Endothelial cell (in vitro differentiated cells): ENCODE measurements around the gene AKIRIN1. TPM values are rescaled to one million over a fixed set of nuclear protein-coding genes. Genes with fewer than 3 reads are reported as not detected.
"Not testable (repeated sequence)": the region's sequence is repeated elsewhere in the genome, so short reads cannot be mapped to it uniquely, and the experiment has no call there.

ENCODE experiments used
- DNase-seq: peaks from one replicate; pipeline ENCODE4 v3.0.0; 2021; ENCODE audit warnings: low spot score
- H3K27ac Mint-ChIP-seq: one replicate; pipeline ENCODE4 v1.8.0; 2021; ENCODE audit warnings: mixed read lengths, inconsistent platforms; ENCODE audit not compliant: unreplicated experiment
- H3K27me3 Mint-ChIP-seq: one replicate; pipeline ENCODE4 v1.8.0; 2021; ENCODE audit warnings: mild to moderate bottlenecking, moderate library complexity, mixed read lengths, inconsistent platforms; ENCODE audit not compliant: unreplicated experiment
- H3K36me3 Mint-ChIP-seq: one replicate; pipeline ENCODE4 v1.8.0; 2021; ENCODE audit warnings: mild to moderate bottlenecking, low read depth, mixed read lengths, inconsistent platforms; ENCODE audit not compliant: unreplicated experiment
- H3K4me1 Mint-ChIP-seq: one replicate; pipeline ENCODE4 v1.8.0; 2021; ENCODE audit warnings: mild to moderate bottlenecking, mixed read lengths, inconsistent platforms; ENCODE audit not compliant: unreplicated experiment
- H3K4me3 Mint-ChIP-seq: one replicate; pipeline ENCODE4 v1.8.0; 2021; ENCODE audit warnings: mild to moderate bottlenecking, mixed read lengths, inconsistent platforms; ENCODE audit not compliant: unreplicated experiment
- H3K9me3 Mint-ChIP-seq: one replicate; pipeline ENCODE4 v1.8.0; 2021; ENCODE audit warnings: mixed read lengths, inconsistent platforms; ENCODE audit not compliant: unreplicated experiment
- CTCF ChIP-seq: fragments of 200-600 bp; sonication (generic); IDR thresholded peaks from one replicate; pipeline ENCODE4 v1.5.0; 2021; ENCODE audit warnings: antibody characterized with exemption; ENCODE audit not compliant: unreplicated experiment
- total RNA-seq: library from RNA; stranded (reverse); fragmentation: NEBNext Ultra II Directional; extraction: Animal tissue kit (Norgen Biotek cat#: 25700); gene quantifications from one replicate; pipeline ENCODE4 v1.2.1, GENCODE V29; 2021; ENCODE audit not compliant: unreplicated experiment

AKIRIN1 gene
- total RNA-seq, 1 donor from 2014 or later, result 81.3 TPM

- DNase-seq, result no peak
- H3K27ac Mint-ChIP-seq, result no peak overlapping the region
- H3K36me3 Mint-ChIP-seq, result no peaks in the 10 kb centered on the region
- H3K27me3 Mint-ChIP-seq, result peaks cover 2% of the 10 kb centered on the region
- no peak for TF ChIP-seq CTCF
- no peak overlapping the region for H3K4me3 Mint-ChIP-seq
- H3K9me3 Mint-ChIP-seq, result no peaks in the 10 kb centered on the region
- H3K4me1 Mint-ChIP-seq, result no peaks in the 10 kb centered on the region
Observed at GRCh38 chr1:38964140-38964548, 26.9 kb upstream of the AKIRIN1 start.

- H3K36me3 Mint-ChIP-seq, H3K27ac Mint-ChIP-seq, H3K9me3 Mint-ChIP-seq, H3K4me1 Mint-ChIP-seq, DNase-seq, H3K4me3 Mint-ChIP-seq, H3K27me3 Mint-ChIP-seq: not testable (repeated sequence)
Observed at GRCh38 chr1:38973145-38973544, 17.9 kb upstream of the AKIRIN1 start.

- DNase-seq, result no peak
- no peak for TF ChIP-seq CTCF
Observed at GRCh38 chr1:38973659-38974437, 17.2 kb upstream of the AKIRIN1 start.

GRCh38 chr1:38977399-38978244, 13.5 kb upstream of the AKIRIN1 start:
- H3K4me3 Mint-ChIP-seq, H3K4me1 Mint-ChIP-seq, H3K27me3 Mint-ChIP-seq, H3K9me3 Mint-ChIP-seq, H3K36me3 Mint-ChIP-seq, H3K27ac Mint-ChIP-seq, DNase-seq: not testable (repeated sequence)

More at GRCh38 chr1:38973659-38974437, 17.2 kb upstream of the AKIRIN1 start:
- Mint-ChIP-seq H3K27ac (no peak overlapping the region), H3K4me3 (no peak overlapping the region), H3K36me3 (no peaks in the 10 kb centered on the region), H3K4me1 (no peaks in the 10 kb centered on the region), H3K27me3 (peaks cover 1% of the 10 kb centered on the region), H3K9me3 (no peaks in the 10 kb centered on the region)

- H3K27ac Mint-ChIP-seq, DNase-seq, H3K4me1 Mint-ChIP-seq, H3K27me3 Mint-ChIP-seq, H3K9me3 Mint-ChIP-seq, H3K36me3 Mint-ChIP-seq: not testable (repeated sequence)
- peak overlapping the region; percentile 18 for H3K4me3 Mint-ChIP-seq
Observed at GRCh38 chr1:38978245-38978542, 12.9 kb upstream of the AKIRIN1 start.

GRCh38 chr1:38979380-38979779, 11.7 kb upstream of the AKIRIN1 start:
- H3K27me3 Mint-ChIP-seq, H3K27ac Mint-ChIP-seq, H3K4me1 Mint-ChIP-seq, H3K4me3 Mint-ChIP-seq, H3K36me3 Mint-ChIP-seq, DNase-seq, H3K9me3 Mint-ChIP-seq: not testable (repeated sequence)

- no peak for TF ChIP-seq CTCF
- peaks cover 8% of the 10 kb centered on the region for H3K27me3 Mint-ChIP-seq
- H3K4me3 Mint-ChIP-seq, result peak overlapping the region; percentile 83
- peaks cover 22% of the 10 kb centered on the region for H3K4me1 Mint-ChIP-seq
- H3K27ac Mint-ChIP-seq, result peak overlapping the region; percentile 62
- H3K36me3 Mint-ChIP-seq, result peaks cover 6% of the 10 kb centered on the region
- no peak for DNase-seq
- no peaks in the 10 kb centered on the region for H3K9me3 Mint-ChIP-seq
Observed at GRCh38 chr1:38989979-38990378, 1.1 kb upstream of the AKIRIN1 start.
